ENCODE measurements around the gene ARHGEF19. TPM values are rescaled to one million over a fixed set of nuclear protein-coding genes. Genes with fewer than 3 reads are reported as not detected.
"Not testable (repeated sequence)": the region's sequence is repeated elsewhere in the genome, so short reads cannot be mapped to it uniquely, and the experiment has no call there.

Gene ARHGEF19
- total RNA-seq, 4 donors from 2014 or later, result 2.6 to 10.6 (median 3.9) TPM

DNA sequence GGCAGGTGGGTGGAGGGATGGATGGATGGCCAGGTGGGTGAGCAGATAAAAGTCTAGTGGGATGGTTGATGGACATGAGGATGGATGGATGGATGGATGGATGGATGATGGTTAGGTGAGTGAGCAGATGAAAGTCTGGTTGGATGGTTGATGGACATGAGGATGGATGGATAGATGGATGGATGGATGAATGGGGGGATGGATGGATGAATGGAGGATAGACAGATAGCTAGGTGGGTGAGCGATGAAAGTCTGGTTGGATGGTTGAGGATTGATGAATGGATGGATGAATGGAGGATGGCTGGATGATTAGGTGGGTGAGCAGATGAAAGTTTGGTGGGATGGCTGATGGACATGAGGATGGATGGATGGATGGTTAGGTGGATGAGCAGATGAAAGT, 9.0 kb upstream of the ARHGEF19 start:
- no peak for ATAC-seq (ENCODE audit: low FRiP score)
- TF ChIP-seq CTCF (IDR thresholded peaks at IDR 0.05), result no peak
- DNase-seq (ENCODE audit: low spot score), result no peak

DNA sequence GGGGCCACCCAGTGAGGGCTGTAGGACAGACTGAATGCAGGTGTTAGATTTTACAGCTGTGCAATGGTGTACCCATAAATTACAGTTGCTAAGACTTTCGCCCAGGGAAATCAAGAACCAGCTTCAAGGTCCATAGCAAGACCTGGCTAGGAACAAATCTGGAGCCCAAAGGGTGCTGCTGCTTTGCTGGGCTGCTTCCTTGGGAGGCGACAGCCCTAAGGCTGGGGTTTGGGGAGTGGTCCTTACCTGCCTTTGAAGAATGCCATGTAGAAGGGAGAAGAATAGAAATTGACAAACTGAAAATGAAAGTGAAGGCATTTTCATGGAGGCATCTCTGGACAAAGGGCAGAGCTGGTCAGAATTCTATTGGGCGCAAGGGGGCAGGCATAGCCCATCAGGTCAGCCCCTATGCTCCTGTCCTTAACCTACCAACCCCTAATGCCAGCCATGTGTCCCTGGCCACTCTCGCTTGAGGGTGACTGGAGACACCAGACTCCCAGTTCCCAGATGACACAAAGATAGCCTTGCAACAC, 7.6 kb upstream of the ARHGEF19 start:
- DNase-seq (ENCODE audit: low spot score) (no peak), ATAC-seq (ENCODE audit: low FRiP score) (no peak)
- TF ChIP-seq CTCF (IDR thresholded peaks at IDR 0.05), result no peak

DNA sequence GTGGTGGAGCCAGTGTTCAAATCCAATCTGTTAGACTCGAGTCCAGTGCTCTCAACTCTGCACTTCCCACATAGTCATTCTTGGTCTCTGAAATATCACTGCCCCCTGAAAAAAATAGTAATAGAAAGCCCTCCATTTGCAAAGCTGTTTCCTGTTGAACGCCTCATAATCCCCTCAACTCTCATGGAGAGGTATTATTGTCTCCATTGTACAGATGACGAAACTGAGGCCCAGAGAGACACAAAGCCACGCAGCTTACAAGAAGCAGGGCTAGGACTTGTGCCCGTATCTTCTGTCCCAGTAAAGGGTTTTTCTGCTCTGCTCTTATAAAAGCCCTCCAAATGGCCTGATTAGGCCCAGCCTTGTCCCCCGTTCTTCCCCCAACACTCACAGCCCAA, 6.2 kb upstream of the ARHGEF19 start:
- DNase-seq (ENCODE audit: low spot score) (no peak), ATAC-seq (ENCODE audit: low FRiP score) (no peak)
- no peak for TF ChIP-seq CTCF (IDR thresholded peaks at IDR 0.05)

DNA sequence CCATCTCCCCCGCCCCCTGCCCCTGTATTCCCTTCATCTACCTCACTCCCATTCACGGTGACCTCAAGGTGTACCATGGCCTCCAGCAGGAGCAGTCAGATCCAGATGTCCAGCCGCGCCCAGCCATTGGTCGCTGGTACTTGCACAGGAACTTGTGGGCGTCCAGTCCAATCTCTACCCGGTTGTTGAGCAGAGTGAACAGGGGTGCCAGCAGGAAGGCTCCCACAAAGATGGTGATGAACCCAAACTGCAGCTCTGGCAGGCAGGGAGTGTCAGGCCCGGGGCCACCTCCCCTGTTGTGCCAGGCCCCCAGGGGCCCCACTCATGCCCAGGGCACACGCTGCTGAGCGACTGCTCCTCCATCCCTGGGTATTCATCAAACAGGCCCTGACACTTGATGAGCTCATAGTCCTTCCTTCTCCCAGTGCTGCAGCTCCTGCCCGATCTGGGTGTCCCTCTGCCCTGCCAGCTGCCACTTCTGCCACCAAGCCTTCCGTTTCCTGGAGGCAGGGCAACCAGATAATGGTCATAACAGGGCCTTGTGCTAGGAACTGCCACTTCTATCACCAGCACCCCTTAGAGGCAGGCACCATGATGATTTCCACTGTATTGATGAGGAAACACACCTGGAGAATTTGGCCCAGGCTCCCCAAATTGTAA, 5.7 kb upstream of the ARHGEF19 start:
- TF ChIP-seq CTCF (IDR thresholded peaks at IDR 0.05), result no peak
- no peak for DNase-seq (ENCODE audit: low spot score)
- no peak for ATAC-seq (ENCODE audit: low FRiP score)

DNA sequence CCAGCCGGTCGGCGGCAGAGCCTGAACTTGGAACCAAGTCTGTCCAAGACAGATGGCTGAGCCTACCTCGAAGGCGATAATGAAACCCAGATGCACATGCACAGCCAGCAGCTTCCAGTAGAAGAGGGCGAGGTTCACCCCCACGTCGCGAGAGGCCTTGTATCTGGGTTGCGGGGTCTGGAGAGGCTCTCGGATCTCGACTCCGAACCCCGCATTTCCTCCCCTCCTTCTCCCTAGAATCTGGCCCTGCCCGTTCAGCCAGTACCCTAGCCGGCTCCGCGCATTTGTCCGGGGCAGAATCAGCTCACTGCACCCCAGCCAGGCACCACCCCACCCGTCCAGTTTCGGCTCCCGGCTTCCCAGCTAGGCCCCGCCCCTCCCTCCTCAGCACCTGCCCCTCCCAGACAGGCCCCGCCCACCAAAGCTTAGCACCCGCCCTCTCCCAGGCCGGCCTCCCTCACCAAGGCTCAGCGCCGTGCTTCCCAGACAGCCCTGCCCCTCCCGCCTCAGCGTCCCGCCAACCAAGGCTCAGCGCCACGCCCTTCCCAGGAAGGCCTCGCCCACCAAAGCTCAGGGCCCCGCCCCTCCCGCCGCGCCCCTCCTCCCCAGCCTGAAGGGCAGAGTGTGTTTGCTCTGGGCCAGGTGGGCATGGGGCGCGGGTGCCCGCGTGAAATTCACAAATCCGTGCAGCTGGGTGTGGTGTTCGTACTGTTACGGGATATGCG, 4.8 kb upstream of the ARHGEF19 start:
- DNase-seq (ENCODE audit: low spot score) (peak; percentile 96), ATAC-seq (ENCODE audit: low FRiP score) (peak; percentile 98)
- TF ChIP-seq CTCF (IDR thresholded peaks at IDR 0.05), result no peak

- no peak for TF ChIP-seq CTCF (IDR thresholded peaks at IDR 0.05)
- peak; percentile 80 for DNase-seq (ENCODE audit: low spot score)
- peak; percentile 51 for ATAC-seq (ENCODE audit: low FRiP score)
Measured at GRCh38 chr1:16215882-16216753, 3.7 kb upstream of the ARHGEF19 start.

GRCh38 chr1:16215240-16215639, 2.8 kb upstream of the ARHGEF19 start:
- DNase-seq (ENCODE audit: low spot score); ATAC-seq (ENCODE audit: low FRiP score): not testable (repeated sequence)

- not testable (repeated sequence) for ATAC-seq (ENCODE audit: low FRiP score); DNase-seq (ENCODE audit: low spot score)
Measured at GRCh38 chr1:16213544-16213943, 1.1 kb upstream of the ARHGEF19 start.
